Hepatocyte (in vitro differentiated cells): Measurements from ENCODE around the gene CCBE1.

ENCODE experiments used
- CTCF ChIP-seq: fragments of 200-600 bp; sonication (generic); IDR thresholded peaks from 2 replicates; pipeline ENCODE4 v1.5.1; 2016; ENCODE audit warnings: antibody characterized with exemption, mild to moderate bottlenecking; ENCODE audit not compliant: poor library complexity
- EZH2 ChIP-seq: fragments of 200-600 bp; sonication (generic); IDR thresholded peaks from 2 replicates; pipeline ENCODE4 v1.6.1; 2016; ENCODE audit warnings: antibody characterized with exemption, mild to moderate bottlenecking, borderline replicate concordance
- EZH2phosphoT487 ChIP-seq: fragments of 200-600 bp; sonication (generic); IDR thresholded peaks from one replicate; pipeline ENCODE4 v1.6.1; 2018; ENCODE audit warnings: antibody characterized with exemption, mild to moderate bottlenecking, low read depth, moderate library complexity; ENCODE audit not compliant: unreplicated experiment, severe bottlenecking

GRCh38 chr18:59454909-59455727 is 242.1 kb downstream of the CCBE1 start:
- TF ChIP-seq CTCF: no peak
- TF ChIP-seq EZH2: no peak
- TF ChIP-seq EZH2phosphoT487: peak; percentile 66
